Right cardiac atrium (tissue), 5 donors: ENCODE results near the gene NLN. TPM values are rescaled to one million over a fixed set of nuclear protein-coding genes. Genes with fewer than 3 reads are reported as not detected.
"Not testable (repeated sequence)": the region's sequence is repeated elsewhere in the genome, so short reads cannot be mapped to it uniquely, and the experiment has no call there.

Source experiments
- ATAC-seq, 2 donors: fragments of 200-7000 bp; cut with Tn5 transposase; one replicate each; pipeline versions ENCODE4 v1.8.0 to v1.9.1; 2020; ENCODE audit warnings: moderate library complexity in 2 of 2, mild to moderate bottlenecking in 1 of 2
- DNase-seq, 3 donors: peaks; one replicate each; pipeline ENCODE4 v3.0.0-alpha.2; 2020
- H3K27ac ChIP-seq: one replicate; pipeline ENCODE4 v1.5.1; 2013; ENCODE audit warnings: mild to moderate bottlenecking, low read length, control low read depth, moderate library complexity
- H3K27me3 ChIP-seq: one replicate; pipeline ENCODE4 v1.6.1; 2013; ENCODE audit not compliant: control insufficient read depth, insufficient read depth
- H3K4me1 ChIP-seq: one replicate; pipeline ENCODE4 v1.6.1; 2013; ENCODE audit warnings: low read length; ENCODE audit not compliant: control insufficient read depth, insufficient read depth
- H3K4me3 ChIP-seq: one replicate; pipeline ENCODE4 v1.5.1; 2013; ENCODE audit warnings: low read length, control low read depth
- H3K9me3 ChIP-seq: one replicate; pipeline ENCODE4 v1.6.1; 2013; ENCODE audit warnings: low read length; ENCODE audit not compliant: control insufficient read depth
- WGBS: extraction: QIAGEN DNeasy Blood & Tissue Kit; methylation state at CpG from one replicate; pipeline ENCODE4 v1.1.7; 2013; 5-methylcytosine and 5-hydroxymethylcytosine counted together
- intact Hi-C, 4 donors: fragments of 100-400 bp; cut with DNase I; formaldehyde crosslinking; loops; one replicate each; pipeline versions ENCODE4 v1.11.0 to v1.14.0; 2022 to 2023
- polyA plus RNA-seq: library from polyadenylated mRNA; stranded (reverse); fragments of 200-250 nt; gene quantifications from one replicate; pipeline ENCODE4 v1.2.3, GENCODE V29; 2013
- total RNA-seq, 4 donors: library from RNA; stranded (reverse); fragmentation: NEBNext Ultra II Directional; extraction: Animal tissue kit (Norgen Biotek cat#: 25700); gene quantifications; one replicate each; pipeline ENCODE4 v1.2.1, GENCODE V29; 2021
- donor health status: healthy with polysubstance abuse.
- donor health status: DM: no; HTN: yes; CAD: no.
- donor health status: DM: no; HTN: no; CAD: no.
- donor health status: DM: no; HTN: yes; CAD: no; lungs with severe emphysema.
- donor health status: DM: yes; HTN: yes; CAD: no.

NLN gene
- total and polyA plus RNA-seq, 5 donors, result 2.3 to 11.9 (median 11.1) TPM

- WGBS, result 93% methylated on average over 5 of the region's 5 CpGs
- DNase-seq, result no peak
- Histone ChIP-seq H3K27me3 (no peaks in the 10 kb centered on the region), H3K4me1 (no peaks in the 10 kb centered on the region), H3K27ac (no peak overlapping the region), H3K4me3 (no peak overlapping the region), H3K9me3 (no peaks in the 10 kb centered on the region)
- ATAC-seq, result no peak
- intact Hi-C loops, result no loop called here
Measured at GRCh38 chr5:65856520-65856919, 134.5 kb downstream of the NLN start.

GRCh38 chr5:65858316-65858715 is 136.3 kb downstream of the NLN start:
- DNase-seq, result no peak
- H3K9me3 ChIP-seq, result no peaks in the 10 kb centered on the region
- H3K4me3 ChIP-seq, result no peak overlapping the region
- intact Hi-C loops, result no loop called here
- no peaks in the 10 kb centered on the region for H3K27me3 ChIP-seq
- WGBS, result 76% methylated on average over 3 of the region's 3 CpGs
- no peak overlapping the region for H3K27ac ChIP-seq
- no peaks in the 10 kb centered on the region for H3K4me1 ChIP-seq
- ATAC-seq, result no peak

GRCh38 chr5:65861830-65862241 is 139.8 kb downstream of the NLN start:
- 73% methylated on average over 3 of the region's 3 CpGs for WGBS
- intact Hi-C loops, result no loop called here
- ATAC-seq, result no peak

GRCh38 chr5:65862384-65862783 is 140.4 kb downstream of the NLN start:
- no peaks in the 10 kb centered on the region for H3K4me1 ChIP-seq
- no peak for DNase-seq
- no peak for ATAC-seq
- no peak overlapping the region for H3K27ac ChIP-seq
- H3K27me3 ChIP-seq, result no peaks in the 10 kb centered on the region
- H3K4me3 ChIP-seq, result no peak overlapping the region
- intact Hi-C loops, result no loop called here
- H3K9me3 ChIP-seq, result no peaks in the 10 kb centered on the region

More at GRCh38 chr5:65861830-65862241, 139.8 kb downstream of the NLN start:
- Histone ChIP-seq H3K27me3 (no peaks in the 10 kb centered on the region), H3K27ac (no peak overlapping the region), H3K4me1 (no peaks in the 10 kb centered on the region), H3K9me3 (no peaks in the 10 kb centered on the region), H3K4me3 (no peak overlapping the region)
- DNase-seq, result no peak

- Histone ChIP-seq H3K4me3 (no peak overlapping the region), H3K27ac (no peak overlapping the region), H3K9me3 (no peaks in the 10 kb centered on the region), H3K4me1 (peaks cover 2% of the 10 kb centered on the region), H3K27me3 (no peaks in the 10 kb centered on the region)
- WGBS, result 94% methylated on average over 2 of the region's 2 CpGs
- no peak for ATAC-seq
- DNase-seq, result no peak
- intact Hi-C loops, result no loop called here
Measured at GRCh38 chr5:65863747-65864146, 141.7 kb downstream of the NLN start.

- Histone ChIP-seq H3K27ac (peak overlapping the region; percentile 37), H3K27me3 (no peaks in the 10 kb centered on the region), H3K9me3 (no peaks in the 10 kb centered on the region), H3K4me3 (peak overlapping the region; percentile 32), H3K4me1 (peaks cover 2% of the 10 kb centered on the region)
- 50% methylated on average over 6 of the region's 6 CpGs for WGBS
- no peak for DNase-seq
- intact Hi-C loops, result no loop called here
- ATAC-seq, result no peak
Measured at GRCh38 chr5:65866837-65867521, 145.0 kb downstream of the NLN start.

- H3K27ac ChIP-seq, result no peak overlapping the region
- no peaks in the 10 kb centered on the region for H3K27me3 ChIP-seq
- H3K4me1 ChIP-seq, result peaks cover 2% of the 10 kb centered on the region
- WGBS, result 36% methylated on average over 11 of the region's 11 CpGs
- ATAC-seq, result no peak
- H3K4me3 ChIP-seq, result peak overlapping the region; percentile 32
- no peaks in the 10 kb centered on the region for H3K9me3 ChIP-seq
- DNase-seq, result no peak
- intact Hi-C loops, result no loop called here
Measured at GRCh38 chr5:65867542-65868195, 145.7 kb downstream of the NLN start.

GRCh38 chr5:65868509-65868908 is 146.5 kb downstream of the NLN start:
- intact Hi-C loops, result no loop called here
- WGBS, result 60% methylated on average over 3 of the region's 3 CpGs
- Histone ChIP-seq H3K9me3 (no peaks in the 10 kb centered on the region), H3K4me1 (peaks cover 2% of the 10 kb centered on the region), H3K4me3 (no peak overlapping the region), H3K27ac (no peak overlapping the region), H3K27me3 (no peaks in the 10 kb centered on the region)
- no peak for DNase-seq
- no peak for ATAC-seq

GRCh38 chr5:65871182-65871581 is 149.2 kb downstream of the NLN start:
- Histone ChIP-seq H3K27me3 (no peaks in the 10 kb centered on the region), H3K27ac (no peak overlapping the region), H3K9me3 (no peaks in the 10 kb centered on the region), H3K4me3 (no peak overlapping the region), H3K4me1 (peaks cover 2% of the 10 kb centered on the region)
- intact Hi-C loops, result no loop called here
- ATAC-seq, result no peak
- 71% methylated on average over 5 of the region's 5 CpGs for WGBS
- DNase-seq, result no peak

GRCh38 chr5:65871776-65872175 is 149.8 kb downstream of the NLN start:
- DNase-seq, H3K4me3 ChIP-seq, intact Hi-C loops, H3K27ac ChIP-seq, H3K4me1 ChIP-seq, ATAC-seq, H3K9me3 ChIP-seq, H3K27me3 ChIP-seq: not testable (repeated sequence)
- WGBS, result 83% methylated on average over 5 of the region's 5 CpGs

- Histone ChIP-seq H3K9me3 (no peaks in the 10 kb centered on the region), H3K4me1 (no peaks in the 10 kb centered on the region), H3K27me3 (no peaks in the 10 kb centered on the region), H3K27ac (no peak overlapping the region), H3K4me3 (no peak overlapping the region)
- intact Hi-C loops, result no loop called here
- ATAC-seq, result no peak
- WGBS, result 92% methylated on average over 3 of the region's 3 CpGs
- no peak for DNase-seq
Measured at GRCh38 chr5:65873181-65873750, 151.3 kb downstream of the NLN start.
